ENCODE data around the gene MEMO1.

- TF ChIP-seq CTCF (conservative IDR thresholded peaks at IDR 0.05; ENCODE audit: low read depth, low read length) (no peak), POLR2A (IDR thresholded peaks at IDR 0.05; ENCODE audit: low read depth, low read length) (no peak), CHD1 (IDR thresholded peaks at IDR 0.05; ENCODE audit: low read depth, low read length) (no peak), CEBPB (IDR thresholded peaks at IDR 0.05; ENCODE audit: low read depth, low read length) (no peak), RAD21 (IDR thresholded peaks at IDR 0.05; ENCODE audit: low read length) (no peak), ELK1 (IDR thresholded peaks at IDR 0.05; ENCODE audit: borderline replicate concordance, low read depth, low read length) (no peak)
Observed at GRCh38 chr2:32002406-32002805, 8.4 kb downstream of the MEMO1 start.

Measured in IMR-90 (cell line).